ENCODE results near the gene SLC7A14.

- TF ChIP-seq CTCF (IDR thresholded peaks at IDR 0.05) (no peak), EZH2 (IDR thresholded peaks at IDR 0.05; ENCODE audit: borderline replicate concordance, insufficient read depth, low read depth, low read length, poor library complexity, severe bottlenecking) (no peak)
These were observed 172.6 kb downstream of the SLC7A14 start for GRCh38 chr3:170413291-170413690.
